ENCODE data around the gene ECI1.
"Not testable (repeated sequence)": the region's sequence is repeated elsewhere in the genome, so short reads cannot be mapped to it uniquely, and the experiment has no call there.

The ECI1 gene

DNA sequence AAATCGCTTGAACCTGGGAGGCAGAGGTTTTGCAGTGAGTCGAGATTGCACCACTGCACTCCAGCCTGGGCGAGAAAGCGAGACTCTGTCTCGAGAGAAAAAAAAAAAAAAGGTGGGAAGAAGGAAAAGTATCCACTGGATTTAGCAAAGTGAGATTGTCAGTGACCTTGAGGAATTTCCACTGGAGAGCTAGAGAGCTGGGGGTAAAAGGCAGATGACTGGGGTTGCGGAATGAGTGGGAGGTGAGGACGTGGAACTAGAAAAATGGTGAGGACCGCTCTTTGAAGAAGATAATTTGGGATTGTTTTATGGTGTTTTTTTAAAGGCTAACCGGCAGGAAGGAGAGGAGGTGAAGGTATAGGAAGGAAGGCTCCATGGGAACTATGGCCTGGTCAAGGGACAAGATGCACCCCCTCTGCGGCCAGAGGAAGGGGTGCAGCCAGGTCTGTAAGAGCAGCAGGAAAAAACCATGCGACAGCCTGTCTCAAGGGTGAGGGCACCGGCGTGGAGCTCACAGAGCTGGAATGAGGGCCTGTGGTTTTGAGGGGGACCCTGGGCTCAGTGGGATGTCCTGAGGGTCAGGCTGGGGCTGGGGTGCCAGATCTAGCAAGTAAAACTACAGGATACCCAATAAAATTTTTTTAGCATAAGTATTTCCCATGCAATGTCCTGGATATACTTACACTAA is 46.8 kb downstream of the ECI1 start:
- Histone ChIP-seq H3K9me3 (ENCODE audit: low read depth, low read length) (no peaks in the 10 kb centered on the region), H3K4me3 (peak overlapping the region; percentile 90), H3K27ac (no peak overlapping the region), H3K36me3 (ENCODE audit: insufficient read depth, low read length) (peaks cover 25% of the 10 kb centered on the region; the same call in 1 of the 2 replicates), H3K9ac (ENCODE audit: insufficient read length) (peak overlapping the region; percentile 96)
- TF ChIP-seq FOXP2 (optimal IDR thresholded peaks at IDR 0.05; ENCODE audit: control extremely low read depth, extremely low read length, insufficient read depth) (no peak), POLR2AphosphoS5 (IDR thresholded peaks at IDR 0.05; ENCODE audit: borderline replicate concordance, low read depth, low read length) (no peak), EZH2 (IDR thresholded peaks at IDR 0.05) (no peak)
- DNase-seq (ENCODE audit: low read depth, low spot score), result no peak

DNA sequence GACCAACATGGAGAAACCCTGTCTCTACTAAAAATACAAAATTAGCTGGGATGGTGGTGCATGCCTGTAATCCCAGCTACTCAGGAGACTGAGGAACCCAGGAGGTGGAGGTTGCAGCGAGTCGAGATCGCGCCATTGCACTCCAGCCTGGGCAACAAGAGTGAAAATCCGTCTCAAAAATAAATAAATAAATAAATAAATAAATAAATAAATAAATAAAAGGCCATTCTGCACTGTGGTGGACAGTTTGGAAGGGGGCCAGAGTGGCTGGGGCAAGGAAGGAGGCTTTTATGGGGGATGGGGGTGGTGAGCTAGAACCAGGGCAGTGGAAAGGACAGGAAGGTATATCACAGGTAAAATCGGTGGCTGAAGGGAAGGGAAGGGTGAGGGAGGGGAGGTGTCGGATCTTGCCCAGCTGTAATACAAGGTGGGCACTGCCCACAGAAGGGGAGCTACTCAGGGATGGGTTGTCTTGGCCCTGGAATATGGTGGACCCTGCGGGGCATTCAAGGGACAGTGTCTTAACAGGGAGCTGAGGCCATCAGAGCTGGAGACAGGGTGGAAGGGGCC is 48.2 kb downstream of the ECI1 start:
- H3K4me3 ChIP-seq; DNase-seq (ENCODE audit: low read depth, low spot score); H3K9me3 ChIP-seq (ENCODE audit: low read depth, low read length); H3K9ac ChIP-seq (ENCODE audit: insufficient read length); H3K27ac ChIP-seq: not testable (repeated sequence)
- peaks cover 15% of the 10 kb centered on the region; the same call in 1 of the 2 replicates for H3K36me3 ChIP-seq (ENCODE audit: insufficient read depth, low read length)

DNA sequence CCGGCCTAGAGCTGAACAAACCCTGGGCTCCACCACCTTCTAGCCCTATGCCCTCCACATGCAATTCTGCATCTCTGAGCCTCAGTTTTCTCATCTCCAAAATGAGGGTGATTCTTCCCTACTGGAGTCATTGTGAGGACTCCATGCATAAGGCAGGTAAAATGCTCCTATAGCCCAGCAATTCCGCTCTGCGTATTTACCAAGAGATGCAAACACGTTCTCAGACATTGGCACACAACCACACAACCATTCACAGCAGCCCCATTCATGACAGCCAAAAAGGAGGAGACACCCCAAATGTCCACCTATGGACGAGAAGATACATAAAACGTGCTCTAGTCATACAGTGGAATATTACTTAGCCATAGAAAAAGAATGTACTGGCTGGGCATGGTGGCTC is 51.1 kb downstream of the ECI1 start:
- no peak for DNase-seq (ENCODE audit: low read depth, low spot score)
- TF ChIP-seq EZH2 (IDR thresholded peaks at IDR 0.05), result no peak
- no peak for TF ChIP-seq POLR2AphosphoS5 (IDR thresholded peaks at IDR 0.05; ENCODE audit: borderline replicate concordance, low read depth, low read length)
- TF ChIP-seq FOXP2 (optimal IDR thresholded peaks at IDR 0.05; ENCODE audit: control extremely low read depth, extremely low read length, insufficient read depth), result no peak
- H3K4me3 ChIP-seq, result no peak overlapping the region
- H3K27ac ChIP-seq, result no peak overlapping the region
- no peaks in the 10 kb centered on the region for H3K9me3 ChIP-seq (ENCODE audit: low read depth, low read length)
- no peaks in the 10 kb centered on the region for H3K36me3 ChIP-seq (ENCODE audit: insufficient read depth, low read length)
- H3K9ac ChIP-seq (ENCODE audit: insufficient read length), result no peak overlapping the region

DNA sequence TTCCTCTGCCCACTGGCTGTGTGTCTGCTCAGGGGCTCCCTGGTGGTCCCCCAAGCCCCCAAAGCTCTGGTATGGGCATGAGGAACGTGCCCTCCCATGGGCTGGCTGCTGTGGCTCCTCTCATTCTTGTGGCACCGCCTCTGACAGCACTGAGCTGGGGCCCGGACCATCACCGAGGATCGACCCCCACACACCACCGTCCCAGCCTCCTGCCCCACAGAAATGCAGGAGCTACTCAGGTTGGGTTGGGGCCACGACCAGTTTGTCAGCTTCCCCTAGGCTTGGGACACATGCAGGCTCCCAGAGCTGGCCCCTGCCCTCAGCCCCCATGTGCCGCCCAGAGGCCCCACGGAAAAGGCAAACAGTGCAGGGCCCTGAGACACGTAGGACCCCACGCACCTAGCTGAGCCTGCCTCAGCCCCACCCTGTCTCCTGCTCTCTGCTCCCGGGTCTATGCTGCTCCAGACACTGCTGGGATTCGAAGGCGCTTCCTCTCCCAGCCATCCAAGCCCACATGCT is 51.7 kb downstream of the ECI1 start:
- H3K9ac ChIP-seq (ENCODE audit: insufficient read length), result no peak overlapping the region
- no peak overlapping the region for H3K27ac ChIP-seq
- H3K4me3 ChIP-seq, result no peak overlapping the region
- H3K9me3 ChIP-seq (ENCODE audit: low read depth, low read length), result no peaks in the 10 kb centered on the region
- no peak for DNase-seq (ENCODE audit: low read depth, low spot score)
- H3K36me3 ChIP-seq (ENCODE audit: insufficient read depth, low read length), result no peaks in the 10 kb centered on the region
- TF ChIP-seq FOXP2 (optimal IDR thresholded peaks at IDR 0.05; ENCODE audit: control extremely low read depth, extremely low read length, insufficient read depth), result no peak
- TF ChIP-seq EZH2 (IDR thresholded peaks at IDR 0.05), result no peak
- no peak for TF ChIP-seq POLR2AphosphoS5 (IDR thresholded peaks at IDR 0.05; ENCODE audit: borderline replicate concordance, low read depth, low read length)

- TF ChIP-seq FOXP2 (optimal IDR thresholded peaks at IDR 0.05; ENCODE audit: control extremely low read depth, extremely low read length, insufficient read depth) (no peak), POLR2AphosphoS5 (IDR thresholded peaks at IDR 0.05; ENCODE audit: borderline replicate concordance, low read depth, low read length) (no peak), EZH2 (IDR thresholded peaks at IDR 0.05) (no peak)
- Histone ChIP-seq H3K9me3 (ENCODE audit: low read depth, low read length) (no peaks in the 10 kb centered on the region), H3K4me3 (no peak overlapping the region), H3K36me3 (ENCODE audit: insufficient read depth, low read length) (no peaks in the 10 kb centered on the region), H3K9ac (ENCODE audit: insufficient read length) (no peak overlapping the region), H3K27ac (no peak overlapping the region)
- no peak for DNase-seq (ENCODE audit: low read depth, low spot score)
Measured at GRCh38 chr16:2199095-2199494, 52.3 kb downstream of the ECI1 start.

- Histone ChIP-seq H3K9me3 (ENCODE audit: low read depth, low read length) (no peaks in the 10 kb centered on the region), H3K9ac (ENCODE audit: insufficient read length) (no peak overlapping the region), H3K4me3 (no peak overlapping the region), H3K36me3 (ENCODE audit: insufficient read depth, low read length) (no peaks in the 10 kb centered on the region), H3K27ac (no peak overlapping the region)
- TF ChIP-seq POLR2AphosphoS5 (IDR thresholded peaks at IDR 0.05; ENCODE audit: borderline replicate concordance, low read depth, low read length), result no peak
- no peak for TF ChIP-seq EZH2 (IDR thresholded peaks at IDR 0.05)
- no peak for TF ChIP-seq FOXP2 (optimal IDR thresholded peaks at IDR 0.05; ENCODE audit: control extremely low read depth, extremely low read length, insufficient read depth)
- DNase-seq (ENCODE audit: low read depth, low spot score), result no peak
Measured at GRCh38 chr16:2198283-2198682, 53.1 kb downstream of the ECI1 start.

DNA sequence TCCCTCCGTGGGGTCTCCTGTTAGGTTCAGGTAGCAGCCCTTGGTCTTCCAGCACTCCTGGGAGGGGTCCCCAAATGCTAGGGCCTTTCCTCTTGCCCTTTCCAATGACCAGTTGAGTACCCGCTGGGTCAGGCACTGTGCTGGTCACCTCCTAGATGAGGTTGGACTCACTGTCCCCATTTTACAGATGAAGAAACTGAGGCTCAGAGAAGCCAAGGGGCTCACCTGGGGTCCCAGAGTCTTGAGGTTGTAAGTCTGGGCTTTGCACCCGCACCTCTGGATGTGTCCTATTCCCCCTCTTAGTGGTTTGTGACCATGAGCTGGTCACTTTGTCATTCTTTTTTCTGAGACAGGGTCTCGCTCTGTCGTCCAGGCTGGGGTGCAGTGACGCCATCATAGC is 53.6 kb downstream of the ECI1 start:
- H3K36me3 ChIP-seq (ENCODE audit: insufficient read depth, low read length), result no peaks in the 10 kb centered on the region
- H3K27ac ChIP-seq, result no peak overlapping the region
- no peak for DNase-seq (ENCODE audit: low read depth, low spot score)
- no peak overlapping the region for H3K9ac ChIP-seq (ENCODE audit: insufficient read length)
- H3K4me3 ChIP-seq, result no peak overlapping the region
- TF ChIP-seq EZH2 (IDR thresholded peaks at IDR 0.05), result no peak
- TF ChIP-seq FOXP2 (optimal IDR thresholded peaks at IDR 0.05; ENCODE audit: control extremely low read depth, extremely low read length, insufficient read depth), result no peak
- H3K9me3 ChIP-seq (ENCODE audit: low read depth, low read length), result no peaks in the 10 kb centered on the region

GRCh38 chr16:2196981-2197511 is 54.3 kb downstream of the ECI1 start:
- H3K4me3 ChIP-seq, result peak overlapping the region; percentile 48; the same call in 1 of the 2 replicates
- H3K9ac ChIP-seq (ENCODE audit: insufficient read length), result no peak overlapping the region
- H3K27ac ChIP-seq, result no peak overlapping the region
- DNase-seq (ENCODE audit: low read depth, low spot score), result no peak
- H3K36me3 ChIP-seq (ENCODE audit: insufficient read depth, low read length), result no peaks in the 10 kb centered on the region
- no peaks in the 10 kb centered on the region for H3K9me3 ChIP-seq (ENCODE audit: low read depth, low read length)
- no peak for TF ChIP-seq POLR2AphosphoS5 (IDR thresholded peaks at IDR 0.05; ENCODE audit: borderline replicate concordance, low read depth, low read length)
- TF ChIP-seq EZH2 (IDR thresholded peaks at IDR 0.05), result no peak
- TF ChIP-seq FOXP2 (optimal IDR thresholded peaks at IDR 0.05; ENCODE audit: control extremely low read depth, extremely low read length, insufficient read depth), result no peak

All from SK-N-MC (cell line).